K562 (cell line): Measurements from ENCODE around the gene ZDHHC17. TPM values are rescaled to one million over a fixed set of nuclear protein-coding genes. Genes with fewer than 3 reads are reported as not detected.
"Not testable (repeated sequence)": the region's sequence is repeated elsewhere in the genome, so short reads cannot be mapped to it uniquely, and the experiment has no call there.

Experiments
- ATAC-seq: fragments of 200-7000 bp; cut with Tn5 transposase; 3 replicates; pipeline ENCODE4 v1.9.1; 2020; ENCODE audit warnings: moderate library complexity
- BruUV-seq: library from RNA; stranded (reverse); fragments of 400-500 nt; replicated peaks from 2 replicates; lab custom pipeline; 2021; lab: Mats Ljungman, UMichigan
- CTCF ChIA-PET: fragments of 300-600 bp; formaldehyde crosslinking; extraction: SDS; loops from one replicate; lab custom pipeline; 2021; ENCODE audit warnings: low intra/inter-chr PET ratio; lab: Yijun Ruan, JAX
- POLR2A ChIA-PET: fragments of 300-600, 350-650 bp; sonication (Branson Sonifier 250); formaldehyde crosslinking; extraction: SDS; loops from one replicate; lab custom pipeline; 2021; ENCODE audit warnings: antibody characterized with exemption, inconsistent platforms; lab: Yijun Ruan, JAX
- DNase-seq, 4 experiments: peaks; one replicate each; pipeline versions ENCODE4 v3.0.0 to v3.0.0-alpha.2; 2011 to 2018; ENCODE audit warnings: low spot score in 3 of 4, mixed read lengths in 3 of 4; ENCODE audit errors: extremely low read depth in 1 of 4
- FAIRE-seq: peaks from 2 replicates; lab custom pipeline; 2011; peaks lifted over from hg19 to GRCh38; lab: Jason Lieb, UNC
- H2AFZ ChIP-seq: 2 replicates; pipeline ENCODE4 v1.6.0; 2011; ENCODE audit warnings: low read depth, low read length, control low read depth, inconsistent platforms
- H3K27ac ChIP-seq: fragments of 200-600 bp; 3 replicates; pipeline ENCODE4 v1.8.0; 2011; ENCODE audit warnings: low read depth, mild to moderate bottlenecking, control low read depth, inconsistent platforms, low read length, moderate library complexity, mixed read lengths; ENCODE audit errors: extremely low read depth
- H3K27me3 ChIP-seq, 2 experiments: fragments of 300-600 bp in 1 of 2; 2 replicates in 1 of 2; 3 replicates in 1 of 2; pipeline versions ENCODE4 v1.6.0 to v1.8.0; 2011; ENCODE audit warnings: inconsistent platforms in 2 of 2, low read length in 2 of 2, mild to moderate bottlenecking in 1 of 2, mixed read lengths in 1 of 2, moderate library complexity in 1 of 2; ENCODE audit not compliant: control insufficient read depth in 2 of 2, insufficient read depth in 2 of 2
- H3K36me3 ChIP-seq: fragments of 300-600 bp; 3 replicates; pipeline ENCODE4 v1.8.0; 2011; ENCODE audit warnings: mild to moderate bottlenecking, low read length, inconsistent platforms; ENCODE audit not compliant: control insufficient read depth, insufficient read depth
- H3K4me1 ChIP-seq, 2 experiments: fragments of 200-600 bp in 1 of 2; replicated peaks in 1 of 2; 2 replicates in 1 of 2; 3 replicates in 1 of 2; pipeline versions ENCODE4 v1.5.1 to v1.8.0; 2011; ENCODE audit warnings: inconsistent platforms in 2 of 2, low read length in 2 of 2, mild to moderate bottlenecking in 1 of 2, mixed read lengths in 1 of 2, moderate library complexity in 1 of 2; ENCODE audit not compliant: control insufficient read depth in 2 of 2, insufficient read depth in 2 of 2
- H3K4me2 ChIP-seq: 2 replicates; pipeline ENCODE4 v1.6.1; 2011; ENCODE audit warnings: low read length, control low read depth, inconsistent platforms, mixed read lengths; ENCODE audit not compliant: insufficient read depth
- H3K4me3 ChIP-seq: fragments of 200-600 bp; sonication (generic), shearing (Covaris generic); 2 replicates; pipeline ENCODE4 v1.5.1; 2016; ENCODE audit warnings: control low read depth, inconsistent platforms
- H3K79me2 ChIP-seq: fragments of 200-600 bp; 3 replicates; pipeline ENCODE4 v1.8.0; 2011; ENCODE audit warnings: low read length, inconsistent platforms; ENCODE audit not compliant: control insufficient read depth, insufficient read depth
- H3K9ac ChIP-seq, 2 experiments: 2 replicates each; pipeline versions ENCODE4 v1.6.0 to v1.6.1; 2011; ENCODE audit warnings: low read depth in 2 of 2, low read length in 2 of 2, control low read depth in 1 of 2, inconsistent platforms in 1 of 2, mild to moderate bottlenecking in 1 of 2, mixed read lengths in 1 of 2; ENCODE audit not compliant: insufficient read depth in 1 of 2
- H3K9me1 ChIP-seq: one replicate; pipeline ENCODE4 v1.6.0; 2011; ENCODE audit warnings: inconsistent platforms, mild to moderate bottlenecking, low read length, moderate library complexity; ENCODE audit not compliant: control insufficient read depth, insufficient read depth
- H3K9me3 ChIP-seq: replicated peaks from 2 replicates; pipeline ENCODE4 v1.5.1; 2011; ENCODE audit warnings: low read depth, low read length, inconsistent platforms; ENCODE audit not compliant: control insufficient read depth, insufficient read depth
- H4K20me1 ChIP-seq: replicated peaks from 2 replicates; pipeline ENCODE4 v1.6.1; 2011; ENCODE audit warnings: low read length, inconsistent platforms, mixed read lengths; ENCODE audit not compliant: control insufficient read depth, insufficient read depth
- CBX3 ChIP-seq, 2 experiments: IDR thresholded peaks; 1 replicate in 1 of 2; 2 replicates in 1 of 2; pipeline ENCODE4 v1.6.1; 2012; ENCODE audit warnings: inconsistent platforms in 2 of 2, low read length in 2 of 2, borderline replicate concordance in 1 of 2, control low read depth in 1 of 2
- TRIM24 ChIP-seq, 2 experiments: fragments of 450-650 bp; IDR thresholded peaks; 2 replicates each; pipeline ENCODE4 v1.6.1; 2016
- TRIM28 ChIP-seq: fragments of 450-650 bp; IDR thresholded peaks from 2 replicates; pipeline ENCODE4 v1.6.1; 2017
- ZNF146 ChIP-seq: IDR thresholded peaks from one replicate; pipeline ENCODE4 v1.6.1; 2018; ENCODE audit warnings: missing compliant biosample characterization; ENCODE audit not compliant: unreplicated experiment
- WGBS: fragments of 100-300 bp; shearing (Covaris generic); methylation state at CpG from one replicate; pipeline ENCODE4 v1.1.6; 2016; ENCODE audit warnings: low coverage, mixed read lengths; ENCODE audit not compliant: insufficient coverage; ENCODE audit errors: missing lambda C conversion rate; 5-methylcytosine and 5-hydroxymethylcytosine counted together
- in situ Hi-C: fragments of 300-500 bp; cut with MboI; formaldehyde crosslinking; loops from 4 replicates; pipeline ENCODE4 v1.15.0; 2018; ENCODE audit warnings: inconsistent platforms, mixed read lengths
- intact Hi-C: fragments of 100-400 bp; cut with micrococcal nuclease; formaldehyde crosslinking; loops from 2 replicates; pipeline ENCODE4 v1.14.2; 2022
- polyA plus RNA-seq, 8 experiments: library from polyadenylated mRNA; depleted of rRNA in 4 of 8; stranded (reverse) in 5 of 8; unstranded in 3 of 8; fragments of >200 nt; fragmentation: Nextera tagmentation in 2 of 8; fragmentation: Illumina TruSeq in 1 of 8; extraction: Ambion mirVana in 2 of 8; extraction: Trizol in 1 of 8; gene quantifications; 2 replicates each; pipeline versions ENCODE4 v1.2.1 to v1.2.3, GENCODE V29; 2011 to 2014; ENCODE audit warnings: inconsistent platforms in 1 of 8, missing spikeins in 1 of 8
- total RNA-seq, 7 experiments: library from RNA; depleted of rRNA in 6 of 7; stranded (reverse); fragments of >200 nt in 6 of 7; fragmentation: Illumina TruSeq in 2 of 7; extraction: Trizol in 2 of 7; gene quantifications; 2 replicates each; pipeline versions ENCODE4 v1.2.1 to v1.2.3, GENCODE V29; 2011 to 2021; ENCODE audit warnings: low replicate concordance in 1 of 7
- TF ChIP-seq, protein P1 (sequence below), 2 experiments: fragments of 450-650 bp; IDR thresholded peaks; 2 replicates each; pipeline ENCODE4 v1.6.1; 2018; ENCODE audit warnings: mild to moderate bottlenecking in 2 of 2, low read depth in 1 of 2; ENCODE audit not compliant: partially characterized antibody in 2 of 2

Gene ZDHHC17
- total and polyA plus RNA-seq, 9 of the 15 experiments (the other 6 are each of a cell fraction or from before 2014, with no cell fraction given) = 6.7 to 66.0 (median 27.5) TPM

DNA sequence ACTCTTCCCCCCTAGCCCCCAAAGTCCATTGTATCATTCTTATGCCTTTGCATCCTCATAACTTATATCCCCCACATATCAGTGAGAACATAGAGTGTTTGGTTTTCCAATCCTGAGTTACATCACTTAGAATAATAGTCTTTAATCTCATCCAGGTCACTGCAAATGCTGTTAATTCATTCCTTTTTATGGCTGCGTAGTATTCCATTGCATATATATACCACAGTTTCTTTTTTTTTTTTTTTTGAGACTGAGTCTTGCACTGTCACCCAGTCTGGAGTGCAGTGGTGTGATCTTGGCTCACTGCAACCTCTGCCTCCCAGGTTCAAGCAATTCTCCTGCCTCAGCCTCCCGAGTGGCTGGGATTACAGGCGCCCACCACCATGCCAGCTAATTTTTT lies 31.7 kb upstream of the ZDHHC17 start:
- H3K79me2 ChIP-seq, H2AFZ ChIP-seq, H3K9me3 ChIP-seq, H3K4me1 ChIP-seq, ATAC-seq, H3K4me2 ChIP-seq, H3K9ac ChIP-seq, H3K9me1 ChIP-seq, H3K27me3 ChIP-seq, H3K36me3 ChIP-seq, intact Hi-C loops, H3K4me3 ChIP-seq, CTCF ChIA-PET, H3K27ac ChIP-seq, in situ Hi-C loops, DNase-seq, POLR2A ChIA-PET, H4K20me1 ChIP-seq, BruUV-seq, FAIRE-seq: not testable (repeated sequence)
- WGBS = 27% methylated on average over 3 of the region's 3 CpGs
- TF ChIP-seq ZNF146 = peak; percentile 48

DNA sequence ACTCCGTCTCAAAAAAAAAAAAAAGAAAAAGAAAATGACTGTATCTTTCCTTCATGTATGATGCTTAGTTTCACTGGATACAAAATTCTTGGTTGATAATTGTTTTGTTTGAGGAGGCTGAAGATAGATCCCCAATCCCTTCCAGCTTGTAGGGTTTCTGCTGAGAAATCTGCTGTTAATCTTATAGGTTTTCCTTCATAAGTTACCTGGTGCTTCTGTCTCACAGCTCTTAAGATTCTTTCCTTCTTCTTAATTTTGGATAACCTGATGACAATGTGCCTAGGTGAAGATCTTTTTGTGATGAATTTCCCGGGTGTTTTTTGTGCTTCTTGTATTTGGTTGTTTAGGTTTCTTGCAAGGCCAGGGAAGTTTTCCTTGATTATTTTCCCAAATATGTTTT lies 26.2 kb upstream of the ZDHHC17 start:
- H3K79me2 ChIP-seq, H3K9me1 ChIP-seq: not testable (repeated sequence)
- TF ChIP-seq TRIM24 (IDR thresholded peaks at IDR 0.05) = 0 out of 4 replicates have a peak, but pooled peaks of 1 of the 2 experiments have one; percentile 36
- peak; percentile 87 for TF ChIP-seq TRIM28
- peak in 1 of 2 experiments; percentile 74; a peak in 1 of 3 replicates for TF ChIP-seq CBX3 (IDR thresholded peaks at IDR 0.05; ENCODE audit: borderline replicate concordance in 1 of 2, low read length in 2 of 2)
- TF ChIP-seq, protein P1, sequence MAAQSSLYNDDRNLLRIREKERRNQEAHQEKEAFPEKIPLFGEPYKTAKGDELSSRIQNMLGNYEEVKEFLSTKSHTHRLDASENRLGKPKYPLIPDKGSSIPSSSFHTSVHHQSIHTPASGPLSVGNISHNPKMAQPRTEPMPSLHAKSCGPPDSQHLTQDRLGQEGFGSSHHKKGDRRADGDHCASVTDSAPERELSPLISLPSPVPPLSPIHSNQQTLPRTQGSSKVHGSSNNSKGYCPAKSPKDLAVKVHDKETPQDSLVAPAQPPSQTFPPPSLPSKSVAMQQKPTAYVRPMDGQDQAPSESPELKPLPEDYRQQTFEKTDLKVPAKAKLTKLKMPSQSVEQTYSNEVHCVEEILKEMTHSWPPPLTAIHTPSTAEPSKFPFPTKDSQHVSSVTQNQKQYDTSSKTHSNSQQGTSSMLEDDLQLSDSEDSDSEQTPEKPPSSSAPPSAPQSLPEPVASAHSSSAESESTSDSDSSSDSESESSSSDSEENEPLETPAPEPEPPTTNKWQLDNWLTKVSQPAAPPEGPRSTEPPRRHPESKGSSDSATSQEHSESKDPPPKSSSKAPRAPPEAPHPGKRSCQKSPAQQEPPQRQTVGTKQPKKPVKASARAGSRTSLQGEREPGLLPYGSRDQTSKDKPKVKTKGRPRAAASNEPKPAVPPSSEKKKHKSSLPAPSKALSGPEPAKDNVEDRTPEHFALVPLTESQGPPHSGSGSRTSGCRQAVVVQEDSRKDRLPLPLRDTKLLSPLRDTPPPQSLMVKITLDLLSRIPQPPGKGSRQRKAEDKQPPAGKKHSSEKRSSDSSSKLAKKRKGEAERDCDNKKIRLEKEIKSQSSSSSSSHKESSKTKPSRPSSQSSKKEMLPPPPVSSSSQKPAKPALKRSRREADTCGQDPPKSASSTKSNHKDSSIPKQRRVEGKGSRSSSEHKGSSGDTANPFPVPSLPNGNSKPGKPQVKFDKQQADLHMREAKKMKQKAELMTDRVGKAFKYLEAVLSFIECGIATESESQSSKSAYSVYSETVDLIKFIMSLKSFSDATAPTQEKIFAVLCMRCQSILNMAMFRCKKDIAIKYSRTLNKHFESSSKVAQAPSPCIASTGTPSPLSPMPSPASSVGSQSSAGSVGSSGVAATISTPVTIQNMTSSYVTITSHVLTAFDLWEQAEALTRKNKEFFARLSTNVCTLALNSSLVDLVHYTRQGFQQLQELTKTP (IDR thresholded peaks at IDR 0.05; ENCODE audit: low read depth in 1 of 2, partially characterized antibody in 2 of 2) = peak in 1 of 2 experiments; percentile 51
- TF ChIP-seq, all 486 proteins: peak for 4; not testable (repeated sequence) for 482
- ATAC-seq, H3K4me3 ChIP-seq, H3K9me3 ChIP-seq, H3K27ac ChIP-seq, H3K36me3 ChIP-seq, DNase-seq, FAIRE-seq, H3K27me3 ChIP-seq, in situ Hi-C loops, BruUV-seq, CTCF ChIA-PET, H3K4me1 ChIP-seq, H3K4me2 ChIP-seq, intact Hi-C loops, H2AFZ ChIP-seq, H3K9ac ChIP-seq, H4K20me1 ChIP-seq: not testable (repeated sequence)
- 7% methylated on average over 1 of the region's 2 CpGs for WGBS
- POLR2A ChIA-PET = interaction anchor here (1.7 kb wide), 1 partner anchor 24 kb away, joined by 3 read pairs; no protein-coding TSS in a partner anchor
